Liver (tissue), 9 donors: ENCODE data around the gene TRAT1. TPM values are rescaled to one million over a fixed set of nuclear protein-coding genes. Genes with fewer than 3 reads are reported as not detected.

Source experiments
- DNase-seq: peaks from one replicate; pipeline ENCODE4 v3.0.0-alpha.2; 2017; ENCODE audit warnings: low spot score
- H3K27ac ChIP-seq, 2 donors: one replicate each; pipeline ENCODE4 v1.7.0; 2013; ENCODE audit warnings: inconsistent platforms in 2 of 2, low read length in 2 of 2, control low read depth in 1 of 2, low read depth in 1 of 2, mild to moderate bottlenecking in 1 of 2
- H3K27me3 ChIP-seq, 4 donors: one replicate each; pipeline versions ENCODE4 v1.6.1 to v1.7.0; 2013; ENCODE audit warnings: low read length in 3 of 4, inconsistent platforms in 1 of 4, mild to moderate bottlenecking in 1 of 4, moderate library complexity in 1 of 4; ENCODE audit not compliant: control insufficient read depth in 4 of 4, insufficient read depth in 4 of 4
- H3K36me3 ChIP-seq, 4 donors: one replicate each; pipeline versions ENCODE4 v1.6.1 to v1.7.0; 2013; ENCODE audit warnings: low read length in 3 of 4, mild to moderate bottlenecking in 3 of 4, low read depth in 1 of 4, moderate library complexity in 1 of 4; ENCODE audit not compliant: control insufficient read depth in 4 of 4, insufficient read depth in 3 of 4
- H3K4me1 ChIP-seq, 4 donors: one replicate each; pipeline versions ENCODE4 v1.6.1 to v1.7.0; 2013; ENCODE audit warnings: low read length in 3 of 4, mild to moderate bottlenecking in 3 of 4, moderate library complexity in 1 of 4; ENCODE audit not compliant: control insufficient read depth in 4 of 4, insufficient read depth in 4 of 4
- H3K4me3 ChIP-seq, 3 donors: one replicate each; pipeline versions ENCODE4 v1.6.1 to v1.7.0; 2013; ENCODE audit warnings: low read length in 3 of 3, control low read depth in 1 of 3, low read depth in 1 of 3, mild to moderate bottlenecking in 1 of 3
- H3K9ac ChIP-seq, 2 donors: one replicate each; pipeline ENCODE4 v1.7.0; 2013; ENCODE audit warnings: low read length in 2 of 2, mild to moderate bottlenecking in 2 of 2, moderate library complexity in 2 of 2, control low read depth in 1 of 2, low read depth in 1 of 2
- H3K9me3 ChIP-seq, 4 donors: one replicate each; pipeline versions ENCODE4 v1.6.1 to v1.7.0; 2013; ENCODE audit warnings: low read length in 3 of 4; ENCODE audit not compliant: control insufficient read depth in 4 of 4
- EGR1 ChIP-seq, 2 donors: IDR thresholded peaks; 2 replicates each; pipeline ENCODE4 v1.6.1; 2016 to 2018; ENCODE audit warnings: antibody characterized with exemption in 2 of 2, low read depth in 2 of 2
- FOXA1 ChIP-seq: IDR thresholded peaks from 2 replicates; pipeline ENCODE4 v1.6.1; 2016; ENCODE audit warnings: antibody characterized with exemption
- FOXA2 ChIP-seq: IDR thresholded peaks from 2 replicates; pipeline ENCODE4 v1.6.1; 2016; ENCODE audit warnings: antibody characterized with exemption
- GABPA ChIP-seq, 2 donors: IDR thresholded peaks in 1 of 2; conservative IDR thresholded peaks in 1 of 2; 2 replicates each; pipeline ENCODE4 v1.6.1; 2016; ENCODE audit warnings: antibody characterized with exemption in 2 of 2, mild to moderate bottlenecking in 1 of 2, moderate library complexity in 1 of 2
- HNF4A ChIP-seq, 2 donors: conservative IDR thresholded peaks; 2 replicates each; pipeline ENCODE4 v1.6.1; 2016; ENCODE audit warnings: antibody characterized with exemption in 2 of 2, mild to moderate bottlenecking in 2 of 2
- HNF4G ChIP-seq: IDR thresholded peaks from 2 replicates; pipeline ENCODE4 v1.6.1; 2016; ENCODE audit warnings: antibody characterized with exemption
- JUND ChIP-seq, 2 donors: IDR thresholded peaks; 2 replicates each; pipeline ENCODE4 v1.6.1; 2016; ENCODE audit warnings: antibody characterized with exemption in 2 of 2
- NR2F2 ChIP-seq: IDR thresholded peaks from 2 replicates; pipeline ENCODE4 v1.6.1; 2016; ENCODE audit warnings: antibody characterized with exemption
- RAD21 ChIP-seq, 2 donors: IDR thresholded peaks; 2 replicates each; pipeline ENCODE4 v1.6.1; 2016; ENCODE audit warnings: antibody characterized with exemption in 2 of 2, mild to moderate bottlenecking in 2 of 2
- RXRA ChIP-seq, 2 donors: IDR thresholded peaks; 2 replicates each; pipeline ENCODE4 v1.6.1; 2017 to 2018; ENCODE audit warnings: antibody characterized with exemption in 2 of 2, mild to moderate bottlenecking in 1 of 2
- SP1 ChIP-seq: IDR thresholded peaks from 2 replicates; pipeline ENCODE4 v1.6.1; 2018; ENCODE audit warnings: antibody characterized with exemption, mild to moderate bottlenecking
- TAF1 ChIP-seq: conservative IDR thresholded peaks from 2 replicates; pipeline ENCODE4 v1.6.1; 2016; ENCODE audit warnings: antibody characterized with exemption, mild to moderate bottlenecking
- YY1 ChIP-seq: IDR thresholded peaks from 2 replicates; pipeline ENCODE4 v1.6.1; 2016; ENCODE audit warnings: antibody characterized with exemption, mild to moderate bottlenecking
- WGBS: extraction: QIAGEN DNeasy Blood & Tissue Kit; methylation state at CpG from one replicate; pipeline ENCODE4 v1.1.7; 2013; 5-methylcytosine and 5-hydroxymethylcytosine counted together
- polyA plus RNA-seq, 2 donors: library from polyadenylated mRNA; stranded (reverse) in 1 of 2; unstranded in 1 of 2; fragments of 200-250 nt in 1 of 2; fragments of >200 nt in 1 of 2; fragmentation: Nextera tagmentation in 1 of 2; extraction: Ambion mirVana in 1 of 2; gene quantifications; one replicate each; pipeline versions ENCODE4 v1.2.1 to v1.2.3, GENCODE V29; 2013 to 2015
- total RNA-seq, 2 donors: library from RNA; depleted of rRNA; stranded (reverse); fragments of >200 nt; gene quantifications; one replicate each; pipeline ENCODE4 v1.2.3, GENCODE V29; 2014
- TF ChIP-seq, protein P1 (sequence below): fragments of 150-350 bp; IDR thresholded peaks from 2 replicates; pipeline ENCODE4 v1.5.1; 2017; ENCODE audit warnings: improper control_type of control experiment, low read depth, low read length; ENCODE audit not compliant: missing input control
- TF ChIP-seq, protein P2 (sequence below): IDR thresholded peaks from 2 replicates; pipeline ENCODE4 v1.6.1; 2016; ENCODE audit warnings: antibody characterized with exemption
- TF ChIP-seq, protein P3 (sequence below): IDR thresholded peaks from 2 replicates; pipeline ENCODE4 v1.6.1; 2016; ENCODE audit warnings: antibody characterized with exemption, mild to moderate bottlenecking
- TF ChIP-seq, protein P4 (sequence below): IDR thresholded peaks from 2 replicates; pipeline ENCODE4 v1.6.1; 2016; ENCODE audit warnings: antibody characterized with exemption
- TF ChIP-seq, protein P5 (sequence below): IDR thresholded peaks from 2 replicates; pipeline ENCODE4 v1.6.1; 2016; ENCODE audit warnings: antibody characterized with exemption
- donor health status: healthy.
- donor health status: healthy.
- donor health status: healthy.
- donor health status: healthy.
- donor health status: healthy.

The TRAT1 gene
- total and polyA plus RNA-seq, 4 donors = 0.06 to 0.67 (median 0.32) TPM

DNA sequence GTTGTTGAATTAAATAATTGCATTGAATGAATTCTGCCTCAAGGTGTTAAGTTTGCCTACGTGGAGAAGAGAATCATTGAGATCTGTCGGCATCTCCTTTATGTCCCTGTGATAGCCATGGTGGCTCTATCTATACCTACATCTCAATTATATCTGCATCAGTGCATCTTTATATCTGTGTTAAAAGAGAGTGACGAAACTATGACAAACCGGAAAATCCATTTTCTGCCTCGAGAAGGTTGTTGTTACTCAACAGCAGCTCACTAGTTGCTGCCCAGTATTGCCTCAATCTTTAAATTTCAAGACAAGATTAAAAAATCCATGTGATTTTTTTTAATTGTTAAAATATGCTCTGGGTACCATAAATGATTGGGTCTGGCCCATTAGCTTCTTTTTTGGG lies 72.4 kb downstream of the TRAT1 start:
- Histone ChIP-seq H3K4me1 (no peaks in the 10 kb centered on the region), H3K9ac (no peak overlapping the region), H3K27me3 (no peaks in the 10 kb centered on the region), H3K4me3 (no peak overlapping the region), H3K27ac (no peak overlapping the region), H3K9me3 (no peaks in the 10 kb centered on the region), H3K36me3 (no peaks in the 10 kb centered on the region)
- WGBS = 80% methylated on average over 5 of the region's 5 CpGs
- TF ChIP-seq, protein P1, sequence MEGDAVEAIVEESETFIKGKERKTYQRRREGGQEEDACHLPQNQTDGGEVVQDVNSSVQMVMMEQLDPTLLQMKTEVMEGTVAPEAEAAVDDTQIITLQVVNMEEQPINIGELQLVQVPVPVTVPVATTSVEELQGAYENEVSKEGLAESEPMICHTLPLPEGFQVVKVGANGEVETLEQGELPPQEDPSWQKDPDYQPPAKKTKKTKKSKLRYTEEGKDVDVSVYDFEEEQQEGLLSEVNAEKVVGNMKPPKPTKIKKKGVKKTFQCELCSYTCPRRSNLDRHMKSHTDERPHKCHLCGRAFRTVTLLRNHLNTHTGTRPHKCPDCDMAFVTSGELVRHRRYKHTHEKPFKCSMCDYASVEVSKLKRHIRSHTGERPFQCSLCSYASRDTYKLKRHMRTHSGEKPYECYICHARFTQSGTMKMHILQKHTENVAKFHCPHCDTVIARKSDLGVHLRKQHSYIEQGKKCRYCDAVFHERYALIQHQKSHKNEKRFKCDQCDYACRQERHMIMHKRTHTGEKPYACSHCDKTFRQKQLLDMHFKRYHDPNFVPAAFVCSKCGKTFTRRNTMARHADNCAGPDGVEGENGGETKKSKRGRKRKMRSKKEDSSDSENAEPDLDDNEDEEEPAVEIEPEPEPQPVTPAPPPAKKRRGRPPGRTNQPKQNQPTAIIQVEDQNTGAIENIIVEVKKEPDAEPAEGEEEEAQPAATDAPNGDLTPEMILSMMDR = no peak
- TF ChIP-seq NR2F2 (no peak), HNF4G (no peak), FOXA2 (no peak), HNF4A (conservative IDR thresholded peaks at IDR 0.05) (no peak), RAD21 (IDR thresholded peaks at IDR 0.05) (no peak), YY1 (no peak), SP1 (no peak), GABPA (IDR thresholded peaks at IDR 0.05 in 1 of 2, conservative IDR thresholded peaks at IDR 0.05 in 1 of 2) (no peak), JUND (IDR thresholded peaks at IDR 0.05) (no peak), FOXA1 (no peak), TAF1 (no peak), EGR1 (IDR thresholded peaks at IDR 0.05; ENCODE audit: low read depth in 2 of 2) (no peak), RXRA (IDR thresholded peaks at IDR 0.05) (no peak)
- TF ChIP-seq, protein P2, sequence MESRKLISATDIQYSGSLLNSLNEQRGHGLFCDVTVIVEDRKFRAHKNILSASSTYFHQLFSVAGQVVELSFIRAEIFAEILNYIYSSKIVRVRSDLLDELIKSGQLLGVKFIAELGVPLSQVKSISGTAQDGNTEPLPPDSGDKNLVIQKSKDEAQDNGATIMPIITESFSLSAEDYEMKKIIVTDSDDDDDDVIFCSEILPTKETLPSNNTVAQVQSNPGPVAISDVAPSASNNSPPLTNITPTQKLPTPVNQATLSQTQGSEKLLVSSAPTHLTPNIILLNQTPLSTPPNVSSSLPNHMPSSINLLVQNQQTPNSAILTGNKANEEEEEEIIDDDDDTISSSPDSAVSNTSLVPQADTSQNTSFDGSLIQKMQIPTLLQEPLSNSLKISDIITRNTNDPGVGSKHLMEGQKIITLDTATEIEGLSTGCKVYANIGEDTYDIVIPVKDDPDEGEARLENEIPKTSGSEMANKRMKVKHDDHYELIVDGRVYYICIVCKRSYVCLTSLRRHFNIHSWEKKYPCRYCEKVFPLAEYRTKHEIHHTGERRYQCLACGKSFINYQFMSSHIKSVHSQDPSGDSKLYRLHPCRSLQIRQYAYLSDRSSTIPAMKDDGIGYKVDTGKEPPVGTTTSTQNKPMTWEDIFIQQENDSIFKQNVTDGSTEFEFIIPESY = no peak
- TF ChIP-seq, protein P3, sequence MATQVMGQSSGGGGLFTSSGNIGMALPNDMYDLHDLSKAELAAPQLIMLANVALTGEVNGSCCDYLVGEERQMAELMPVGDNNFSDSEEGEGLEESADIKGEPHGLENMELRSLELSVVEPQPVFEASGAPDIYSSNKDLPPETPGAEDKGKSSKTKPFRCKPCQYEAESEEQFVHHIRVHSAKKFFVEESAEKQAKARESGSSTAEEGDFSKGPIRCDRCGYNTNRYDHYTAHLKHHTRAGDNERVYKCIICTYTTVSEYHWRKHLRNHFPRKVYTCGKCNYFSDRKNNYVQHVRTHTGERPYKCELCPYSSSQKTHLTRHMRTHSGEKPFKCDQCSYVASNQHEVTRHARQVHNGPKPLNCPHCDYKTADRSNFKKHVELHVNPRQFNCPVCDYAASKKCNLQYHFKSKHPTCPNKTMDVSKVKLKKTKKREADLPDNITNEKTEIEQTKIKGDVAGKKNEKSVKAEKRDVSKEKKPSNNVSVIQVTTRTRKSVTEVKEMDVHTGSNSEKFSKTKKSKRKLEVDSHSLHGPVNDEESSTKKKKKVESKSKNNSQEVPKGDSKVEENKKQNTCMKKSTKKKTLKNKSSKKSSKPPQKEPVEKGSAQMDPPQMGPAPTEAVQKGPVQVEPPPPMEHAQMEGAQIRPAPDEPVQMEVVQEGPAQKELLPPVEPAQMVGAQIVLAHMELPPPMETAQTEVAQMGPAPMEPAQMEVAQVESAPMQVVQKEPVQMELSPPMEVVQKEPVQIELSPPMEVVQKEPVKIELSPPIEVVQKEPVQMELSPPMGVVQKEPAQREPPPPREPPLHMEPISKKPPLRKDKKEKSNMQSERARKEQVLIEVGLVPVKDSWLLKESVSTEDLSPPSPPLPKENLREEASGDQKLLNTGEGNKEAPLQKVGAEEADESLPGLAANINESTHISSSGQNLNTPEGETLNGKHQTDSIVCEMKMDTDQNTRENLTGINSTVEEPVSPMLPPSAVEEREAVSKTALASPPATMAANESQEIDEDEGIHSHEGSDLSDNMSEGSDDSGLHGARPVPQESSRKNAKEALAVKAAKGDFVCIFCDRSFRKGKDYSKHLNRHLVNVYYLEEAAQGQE = no peak
- TF ChIP-seq, protein P4, sequence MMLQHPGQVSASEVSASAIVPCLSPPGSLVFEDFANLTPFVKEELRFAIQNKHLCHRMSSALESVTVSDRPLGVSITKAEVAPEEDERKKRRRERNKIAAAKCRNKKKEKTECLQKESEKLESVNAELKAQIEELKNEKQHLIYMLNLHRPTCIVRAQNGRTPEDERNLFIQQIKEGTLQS = no peak
- TF ChIP-seq, protein P5, sequence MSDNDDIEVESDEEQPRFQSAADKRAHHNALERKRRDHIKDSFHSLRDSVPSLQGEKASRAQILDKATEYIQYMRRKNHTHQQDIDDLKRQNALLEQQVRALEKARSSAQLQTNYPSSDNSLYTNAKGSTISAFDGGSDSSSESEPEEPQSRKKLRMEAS = no peak
- DNase-seq = no peak

DNA sequence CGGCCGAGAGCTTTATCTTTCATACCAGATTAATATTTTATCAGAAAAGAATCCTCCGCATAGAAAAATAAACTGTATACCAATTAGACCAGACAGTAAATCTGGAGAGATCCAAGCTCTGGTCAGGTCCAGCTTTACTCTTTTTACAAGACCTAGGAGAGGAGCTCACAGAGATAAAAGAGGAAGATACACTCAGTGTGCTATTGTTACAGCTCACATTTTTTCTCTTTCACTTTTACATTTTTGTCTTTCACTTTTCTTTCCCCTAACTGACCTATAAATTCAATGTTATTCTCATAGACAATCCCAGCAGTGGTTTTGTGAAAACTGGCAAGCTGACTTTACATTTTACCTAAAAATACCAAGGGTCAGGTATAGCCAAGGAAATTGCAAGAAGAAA lies 75.3 kb downstream of the TRAT1 start:
- no peaks in the 10 kb centered on the region for H3K36me3 ChIP-seq
- no peaks in the 10 kb centered on the region for H3K4me1 ChIP-seq
- no peak overlapping the region for H3K4me3 ChIP-seq
- no peak overlapping the region for H3K9ac ChIP-seq
- no peak for DNase-seq
- TF ChIP-seq EGR1 (IDR thresholded peaks at IDR 0.05; ENCODE audit: low read depth in 2 of 2) (no peak), SP1 (no peak)
- TF ChIP-seq, protein P2 = no peak
- no peak overlapping the region for H3K27ac ChIP-seq
- no peaks in the 10 kb centered on the region for H3K27me3 ChIP-seq
- no peaks in the 10 kb centered on the region for H3K9me3 ChIP-seq
- WGBS = 84% methylated on average over 3 of the region's 3 CpGs
